Measurements from ENCODE around the gene FUZ. TPM values are rescaled to one million over a fixed set of nuclear protein-coding genes. Genes with fewer than 3 reads are reported as not detected.

Gene FUZ
- total RNA-seq, 1 experiment from 2014 or later = 19.0 TPM

- Mint-ChIP-seq H3K27me3 (ENCODE audit: insufficient read depth, unreplicated experiment) (no peaks in the 10 kb centered on the region), H3K4me3 (ENCODE audit: unreplicated experiment) (no peak overlapping the region), H3K9me3 (ENCODE audit: unreplicated experiment) (no peaks in the 10 kb centered on the region), H3K36me3 (ENCODE audit: insufficient read depth, unreplicated experiment) (peaks cover 22% of the 10 kb centered on the region), H3K4me1 (ENCODE audit: insufficient read depth, unreplicated experiment) (peaks cover 18% of the 10 kb centered on the region), H3K27ac (ENCODE audit: low read depth, unreplicated experiment) (peak overlapping the region; percentile 23)
- BruUV-seq (replicated peaks) = no TSS peak
- no peak for DNase-seq (ENCODE audit: unreplicated experiment)
- intact Hi-C loops (cut with micrococcal nuclease) = no loop called here
- CTCF ChIA-PET = interaction anchor here (0.6 kb wide), 1 partner anchor 227 kb away, joined by 3 read pairs; no protein-coding TSS in a partner anchor
- POLR2A ChIA-PET = interaction anchor here (0.5 to 1.1 kb wide), 3 partner anchors 10 to 1335 kb away, joined by 3 read pairs; partner anchors contain the start of gene CTU1
- TF ChIP-seq CTCF (IDR thresholded peaks at IDR 0.05; ENCODE audit: unreplicated experiment) = no peak
Measured at GRCh38 chr19:49773663-49774350, 39.3 kb downstream of the FUZ start.

- Mint-ChIP-seq H3K27ac (ENCODE audit: low read depth, unreplicated experiment) (peak overlapping the region; percentile 70), H3K36me3 (ENCODE audit: insufficient read depth, unreplicated experiment) (peaks cover 22% of the 10 kb centered on the region), H3K4me3 (ENCODE audit: unreplicated experiment) (no peak overlapping the region), H3K9me3 (ENCODE audit: unreplicated experiment) (no peaks in the 10 kb centered on the region), H3K4me1 (ENCODE audit: insufficient read depth, unreplicated experiment) (peaks cover 25% of the 10 kb centered on the region), H3K27me3 (ENCODE audit: insufficient read depth, unreplicated experiment) (no peaks in the 10 kb centered on the region)
- ChIA-PET POLR2A (interaction anchor here (0.5 to 1.1 kb wide), 3 partner anchors 15 to 1336 kb away, joined by 3 to 6 read pairs (median 3); partner anchors contain the start of gene CTU1), CTCF (no interaction called here)
- TF ChIP-seq CTCF (IDR thresholded peaks at IDR 0.05; ENCODE audit: unreplicated experiment) = no peak
- BruUV-seq (replicated peaks) = no TSS peak
- DNase-seq (ENCODE audit: unreplicated experiment) = no peak
- intact Hi-C loops (cut with micrococcal nuclease) = no loop called here
Measured at GRCh38 chr19:49772850-49773432, 40.2 kb downstream of the FUZ start.

GRCh38 chr19:49771674-49772139 is 41.4 kb downstream of the FUZ start:
- no peak overlapping the region for H3K27ac Mint-ChIP-seq (ENCODE audit: low read depth, unreplicated experiment)

More at GRCh38 chr19:49771674-49772139, 41.4 kb downstream of the FUZ start:
- intact Hi-C loops (cut with micrococcal nuclease) = no loop called here
- CTCF ChIA-PET = interaction anchor here (0.6 to 0.8 kb wide), 4 partner anchors 10 to 929 kb away, joined by 3 read pairs; no protein-coding TSS in a partner anchor
- no peaks in the 10 kb centered on the region for H3K9me3 Mint-ChIP-seq (ENCODE audit: unreplicated experiment)
- no TSS peak for BruUV-seq (replicated peaks)
- DNase-seq (ENCODE audit: unreplicated experiment) = no peak
- H3K4me3 Mint-ChIP-seq (ENCODE audit: unreplicated experiment) = no peak overlapping the region
- H3K27me3 Mint-ChIP-seq (ENCODE audit: insufficient read depth, unreplicated experiment) = no peaks in the 10 kb centered on the region
- POLR2A ChIA-PET = interaction anchor here (1.1 kb wide), 1 partner anchor 47 kb away, joined by 6 read pairs; no protein-coding TSS in a partner anchor
- no peak for TF ChIP-seq CTCF (IDR thresholded peaks at IDR 0.05; ENCODE audit: unreplicated experiment)
- peaks cover 22% of the 10 kb centered on the region for H3K36me3 Mint-ChIP-seq (ENCODE audit: insufficient read depth, unreplicated experiment)
- peaks cover 31% of the 10 kb centered on the region for H3K4me1 Mint-ChIP-seq (ENCODE audit: insufficient read depth, unreplicated experiment)

All from MCF 10A (cell line).